ENCODE results near the gene ENOSF1.

Gene ENOSF1

GRCh38 chr18:671405-671804 is 41.0 kb downstream of the ENOSF1 start:
- DNase-seq, result no peak

- DNase-seq, result no peak
These were observed 41.9 kb downstream of the ENOSF1 start for GRCh38 chr18:670522-670921.

- no peak for DNase-seq
These were observed 43.4 kb downstream of the ENOSF1 start for GRCh38 chr18:669077-669476.

GRCh38 chr18:668260-668659 is 44.2 kb downstream of the ENOSF1 start:
- no peak for DNase-seq

DNA sequence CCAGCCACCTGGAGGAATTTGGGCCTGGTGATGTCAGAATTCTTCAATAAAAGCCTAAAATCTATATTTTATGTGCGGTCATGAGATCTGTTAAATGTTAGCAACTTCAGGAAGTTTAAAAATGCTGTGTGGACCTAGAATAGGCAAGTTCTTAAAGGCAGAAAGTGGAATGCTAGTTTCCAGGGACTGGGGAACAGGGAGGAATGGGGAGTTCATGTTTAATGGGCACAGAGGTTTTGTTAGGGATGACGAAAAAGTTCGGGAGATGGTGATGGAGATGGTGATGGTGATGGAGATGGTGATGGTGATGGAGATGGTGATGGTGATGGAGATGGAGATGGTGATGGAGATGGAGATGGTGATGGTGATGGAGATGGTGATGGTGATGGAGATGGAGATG is 45.8 kb downstream of the ENOSF1 start:
- no peak for DNase-seq

DNA sequence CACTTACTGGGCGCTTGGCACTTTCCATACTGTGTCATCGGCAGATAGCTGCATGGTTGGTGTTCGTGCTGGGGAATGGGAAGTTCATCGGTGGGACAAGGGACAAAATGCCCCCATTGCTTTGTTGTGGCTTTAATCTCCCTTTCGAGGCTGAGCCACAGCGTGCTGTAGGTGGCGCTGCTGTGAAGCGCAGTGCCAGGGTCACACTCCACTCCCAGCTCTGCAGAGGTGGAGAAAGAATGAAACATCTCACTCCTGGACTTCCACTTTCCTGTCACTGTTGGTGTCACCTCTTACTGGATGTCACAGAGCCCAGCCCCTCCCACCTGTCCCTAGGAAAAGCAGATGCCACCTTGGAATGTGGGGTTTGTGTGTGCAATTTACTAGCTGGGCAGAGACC is 46.3 kb downstream of the ENOSF1 start:
- no peak for DNase-seq

DNA sequence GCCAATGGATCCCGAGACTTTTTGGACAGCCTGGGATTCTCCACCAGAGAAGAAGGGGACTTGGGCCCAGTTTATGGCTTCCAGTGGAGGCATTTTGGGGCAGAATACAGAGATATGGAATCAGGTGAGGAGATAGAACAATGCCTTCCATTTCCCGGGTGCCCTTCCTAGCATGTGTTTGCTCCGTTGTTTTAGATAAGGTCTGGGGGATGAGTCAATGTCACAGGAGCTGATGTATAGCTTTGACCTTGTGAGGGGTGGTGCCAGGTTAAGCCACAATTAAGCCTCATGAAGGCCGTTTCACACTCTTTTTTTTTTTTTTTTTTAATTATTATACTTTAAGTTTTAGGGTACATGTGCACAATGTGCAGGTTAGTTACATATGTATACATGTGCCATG is 50.2 kb downstream of the ENOSF1 start:
- DNase-seq, result no peak

GRCh38 chr18:659597-659996 is 52.8 kb downstream of the ENOSF1 start:
- no peak for DNase-seq

DNA sequence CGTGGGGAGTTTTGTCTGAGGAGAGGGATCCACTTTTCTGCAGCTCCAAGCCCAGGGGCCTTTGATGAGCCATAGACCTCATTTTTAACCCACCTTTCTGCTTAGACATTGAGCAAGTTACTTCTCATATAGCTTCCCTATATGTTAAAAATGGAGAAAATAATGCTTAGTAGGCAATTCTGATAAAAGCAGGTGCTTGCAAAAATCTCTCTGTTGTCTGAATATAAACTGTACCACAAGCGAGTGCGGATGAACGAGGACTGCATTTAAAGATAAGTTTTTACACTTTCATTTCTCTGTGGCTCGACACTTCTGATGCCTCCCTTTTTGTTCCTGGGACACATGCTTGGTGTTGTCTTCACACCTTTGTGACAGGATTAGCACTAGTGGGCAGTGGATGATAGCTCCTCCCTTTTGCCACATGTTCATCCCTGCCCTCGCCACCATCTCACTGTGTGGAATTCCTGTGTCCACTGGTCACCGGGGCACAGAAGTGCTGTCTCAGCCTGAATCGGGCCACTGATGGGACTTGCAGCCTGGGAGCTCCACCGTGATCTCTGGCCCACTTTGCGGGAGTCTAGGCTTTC is 53.4 kb downstream of the ENOSF1 start:
- no peak for DNase-seq

DNA sequence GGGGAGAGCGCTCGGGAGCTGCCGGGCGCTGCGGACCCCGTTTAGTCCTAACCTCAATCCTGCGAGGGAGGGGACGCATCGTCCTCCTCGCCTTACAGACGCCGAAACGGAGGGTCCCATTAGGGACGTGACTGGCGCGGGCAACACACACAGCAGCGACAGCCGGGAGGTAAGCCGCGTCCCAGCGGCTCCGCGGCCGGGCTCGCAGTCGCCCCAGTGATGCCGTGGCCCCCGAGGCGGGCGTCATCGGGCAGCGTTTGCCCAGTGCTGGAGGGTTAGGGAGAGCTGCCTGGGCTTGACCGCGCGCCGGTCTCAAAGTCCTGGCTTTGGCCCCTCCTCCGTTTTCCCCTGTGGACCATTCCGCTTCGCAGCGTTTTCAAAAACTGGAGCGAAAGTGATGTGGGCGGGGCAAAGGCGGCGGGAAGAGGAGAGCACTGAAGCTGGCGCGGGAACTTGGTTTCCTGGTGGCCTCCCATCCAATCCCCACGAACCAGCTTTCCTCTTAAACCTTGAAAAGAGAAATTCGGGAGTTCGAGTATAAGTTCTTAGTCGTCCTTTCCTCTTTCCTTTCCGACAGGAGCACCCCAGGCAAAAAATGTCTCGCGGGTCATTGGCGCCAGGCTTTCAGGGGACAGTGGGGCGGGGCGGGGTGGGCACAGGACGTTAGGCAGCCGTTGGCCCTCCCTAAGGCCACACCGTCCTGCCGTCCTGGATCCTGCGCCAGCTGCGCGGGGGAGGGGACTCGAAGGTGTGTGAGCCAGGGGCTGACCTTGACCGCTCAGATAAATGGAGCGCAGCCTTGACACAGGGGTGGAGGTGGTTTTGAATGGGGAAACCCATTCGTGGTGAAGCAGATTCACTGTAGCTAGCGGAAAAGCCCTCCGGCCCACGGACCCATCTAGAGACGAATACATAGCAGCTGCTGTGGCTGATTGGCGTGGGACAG is 54.2 kb downstream of the ENOSF1 start:
- peak; percentile 72 for DNase-seq

GRCh38 chr18:657311-658000 is 55.0 kb downstream of the ENOSF1 start, which contains the start of gene TYMS:
TSS of gene TYMS (plus strand) at chr18:657653. CDS start at chr18:657743, 90 bp downstream.
- DNase-seq, result peak; percentile 57

DNA sequence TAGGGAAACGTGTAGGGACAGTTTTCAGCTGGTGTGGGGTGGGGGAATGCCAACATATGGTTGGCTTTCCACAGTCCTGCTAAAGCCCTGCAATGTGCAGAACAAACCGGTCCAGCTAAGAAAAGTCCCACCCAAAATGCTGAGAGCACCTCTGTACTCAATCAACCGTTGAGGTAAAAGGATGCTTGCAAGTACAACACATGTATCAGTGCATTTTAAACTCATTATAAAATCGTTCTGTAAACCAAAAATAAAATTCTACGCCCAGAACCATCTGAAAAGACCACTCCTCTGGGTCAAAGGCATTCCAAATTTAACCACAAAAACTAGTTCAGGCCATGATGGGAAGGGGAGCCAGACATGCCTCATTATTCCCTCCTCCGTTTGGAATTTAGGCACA is 57.0 kb downstream of the ENOSF1 start:
- DNase-seq, result no peak

DNA sequence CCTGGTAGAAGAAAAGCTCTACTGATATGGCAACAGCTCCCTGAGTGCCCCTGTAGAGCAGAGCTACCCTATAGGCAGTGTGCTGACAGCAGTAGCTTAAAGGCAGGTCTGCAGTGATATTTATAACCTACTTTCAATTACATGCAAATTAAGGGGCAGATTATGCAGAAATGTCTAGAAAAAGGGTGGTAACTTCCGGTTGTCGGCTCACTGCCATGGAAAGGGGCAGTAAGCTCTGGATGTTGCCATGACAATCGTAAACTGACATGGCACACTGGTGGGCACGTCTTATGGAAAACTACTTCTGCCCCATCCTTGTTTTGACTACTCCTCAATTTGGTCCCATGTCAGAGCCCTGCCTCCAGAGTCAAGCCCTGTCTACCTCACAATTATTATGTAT is 57.8 kb downstream of the ENOSF1 start:
- DNase-seq, result no peak

GRCh38 chr18:653512-653911 is 58.9 kb downstream of the ENOSF1 start:
- DNase-seq, result no peak

DNA sequence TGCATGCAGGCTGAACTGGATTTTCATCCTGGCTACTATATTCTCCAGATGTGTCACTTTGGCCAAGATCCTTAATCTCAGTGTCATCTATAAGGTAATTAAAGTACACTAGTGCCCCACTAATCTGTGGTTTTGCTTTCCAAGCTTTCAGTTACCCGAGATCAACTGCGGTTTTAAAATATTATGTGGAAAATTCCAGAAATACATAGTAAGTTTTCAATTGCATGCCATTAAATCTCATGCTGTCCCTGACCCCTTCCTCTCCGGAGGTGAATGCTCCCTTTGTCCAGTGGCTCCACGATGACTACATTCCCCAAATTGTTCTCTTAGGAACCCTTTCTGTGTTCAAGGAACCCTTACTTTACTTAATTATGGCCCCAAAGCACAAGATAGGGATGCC is 60.3 kb downstream of the ENOSF1 start:
- DNase-seq, result no peak

DNA sequence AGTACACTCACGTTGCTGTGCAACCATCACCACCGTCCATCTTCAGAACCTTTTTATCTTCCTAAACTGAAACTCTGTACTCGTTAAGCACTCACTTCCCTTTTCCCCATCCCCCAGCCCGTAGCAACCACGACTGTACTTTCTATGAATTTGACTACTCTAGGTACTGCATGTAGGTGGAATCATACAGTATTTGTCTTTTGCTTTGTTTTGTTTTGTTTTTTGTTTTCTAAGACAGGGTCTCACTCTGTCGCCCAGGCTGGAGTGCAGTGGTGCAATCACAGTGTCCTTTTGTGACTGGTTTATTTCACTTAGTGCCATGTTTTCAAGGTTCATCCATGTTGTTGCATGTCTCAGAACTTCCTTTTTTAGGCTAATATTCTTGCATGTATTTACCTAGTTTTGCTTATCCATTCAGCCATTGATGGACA is 62.0 kb downstream of the ENOSF1 start:
- DNase-seq, result no peak

DNA sequence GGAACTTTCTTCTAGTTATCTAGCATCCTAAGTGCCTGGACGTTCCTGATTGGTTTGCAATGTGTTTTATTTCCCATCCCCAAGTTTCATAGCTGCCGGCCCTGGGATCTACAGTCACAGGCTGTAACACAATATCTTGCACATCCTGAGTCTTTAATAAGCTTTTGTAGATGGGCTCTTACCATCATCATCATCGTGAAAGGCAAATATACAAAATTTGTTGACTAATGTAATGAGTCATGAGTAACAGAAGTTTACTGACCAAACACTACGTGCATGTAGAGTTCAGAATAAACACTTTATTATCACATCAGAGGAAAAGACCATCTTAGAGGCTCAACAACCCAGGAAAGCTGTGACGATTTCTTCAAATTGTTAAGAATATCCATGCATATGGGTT is 63.1 kb downstream of the ENOSF1 start:
- DNase-seq, result no peak

DNA sequence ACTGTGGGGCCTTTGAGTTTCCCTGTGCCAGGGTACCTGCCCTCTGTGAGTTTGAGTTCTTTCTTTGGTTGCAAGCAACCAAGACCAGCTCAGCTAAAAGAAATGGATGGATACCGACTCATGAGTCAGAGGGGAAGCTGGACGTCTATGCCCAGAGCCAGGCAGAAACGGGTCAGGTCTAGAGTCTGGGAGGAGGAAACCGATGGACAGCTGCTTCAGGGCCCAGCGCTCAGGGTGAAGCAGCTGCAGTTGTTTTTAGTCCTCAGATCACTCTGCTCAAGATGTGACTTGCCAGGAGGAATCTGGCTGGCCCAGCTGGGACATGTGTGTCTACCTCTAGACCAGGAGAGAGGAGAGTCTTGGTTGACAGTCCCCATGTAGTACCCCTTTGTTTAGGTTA is 65.1 kb downstream of the ENOSF1 start:
- DNase-seq, result no peak

DNA sequence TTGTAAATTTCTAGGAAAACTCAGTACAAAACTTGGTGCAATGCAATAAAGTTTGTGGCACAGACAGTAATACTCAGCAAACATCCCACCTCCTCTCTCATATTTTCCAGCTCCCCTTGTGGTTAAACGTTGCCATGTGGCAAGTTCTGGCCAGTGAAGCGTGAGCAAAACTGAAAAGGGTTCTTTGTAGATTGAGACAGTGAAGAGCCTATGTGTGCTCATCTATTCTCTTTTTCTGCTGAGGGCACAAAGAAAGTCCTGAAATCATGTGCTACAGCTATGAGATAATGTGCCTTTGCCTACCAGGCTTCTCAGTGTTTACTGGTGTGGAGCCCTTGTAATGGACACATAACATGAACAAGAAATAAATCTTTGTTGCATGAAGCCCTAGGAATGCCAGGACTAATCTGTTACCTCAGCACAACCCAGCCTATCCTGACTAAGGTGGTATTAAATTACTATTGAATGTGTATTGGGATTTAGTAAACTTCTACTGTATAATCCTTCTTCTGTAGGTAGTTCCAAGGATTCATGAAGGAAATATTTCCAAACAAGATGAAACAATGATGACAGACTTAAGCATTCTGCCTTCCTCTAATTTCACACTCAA is 67.9 kb downstream of the ENOSF1 start:
- DNase-seq, result peak; percentile 13

DNA sequence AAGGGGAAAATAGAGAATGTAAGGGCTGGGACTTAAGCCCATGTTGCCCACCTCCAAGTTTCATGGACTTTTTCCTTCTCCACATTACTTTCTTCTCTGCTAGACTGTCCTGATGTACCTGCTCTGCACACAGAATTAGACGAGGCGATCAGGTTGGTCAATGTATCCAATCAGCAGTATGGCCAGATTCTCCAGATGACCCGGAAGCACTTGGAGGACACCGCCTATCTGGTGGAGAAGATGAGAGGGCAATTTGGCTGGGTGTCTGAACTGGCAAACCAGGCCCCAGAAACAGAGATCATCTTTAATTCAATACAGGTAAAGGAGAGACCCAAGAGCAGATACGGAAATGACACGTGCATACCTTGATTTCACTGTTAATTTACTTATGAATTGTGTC is 71.2 kb downstream of the ENOSF1 start:
- DNase-seq, result no peak

- no peak for DNase-seq
These were observed 77.3 kb downstream of the ENOSF1 start for GRCh38 chr18:635171-635570.

GRCh38 chr18:634551-635045 is 77.8 kb downstream of the ENOSF1 start:
- DNase-seq, result no peak

- no peak for DNase-seq
These were observed 80.9 kb downstream of the ENOSF1 start for GRCh38 chr18:631560-631959.

All from stimulated activated CD4-positive, alpha-beta T cell treated with anti-CD3 and anti-CD28 coated beads, Interleukin-1b, Interleukin-23, amount 100 ng/mL, for 48 hours (primary cell).